ENCODE data around the gene TBX21.

DNA sequence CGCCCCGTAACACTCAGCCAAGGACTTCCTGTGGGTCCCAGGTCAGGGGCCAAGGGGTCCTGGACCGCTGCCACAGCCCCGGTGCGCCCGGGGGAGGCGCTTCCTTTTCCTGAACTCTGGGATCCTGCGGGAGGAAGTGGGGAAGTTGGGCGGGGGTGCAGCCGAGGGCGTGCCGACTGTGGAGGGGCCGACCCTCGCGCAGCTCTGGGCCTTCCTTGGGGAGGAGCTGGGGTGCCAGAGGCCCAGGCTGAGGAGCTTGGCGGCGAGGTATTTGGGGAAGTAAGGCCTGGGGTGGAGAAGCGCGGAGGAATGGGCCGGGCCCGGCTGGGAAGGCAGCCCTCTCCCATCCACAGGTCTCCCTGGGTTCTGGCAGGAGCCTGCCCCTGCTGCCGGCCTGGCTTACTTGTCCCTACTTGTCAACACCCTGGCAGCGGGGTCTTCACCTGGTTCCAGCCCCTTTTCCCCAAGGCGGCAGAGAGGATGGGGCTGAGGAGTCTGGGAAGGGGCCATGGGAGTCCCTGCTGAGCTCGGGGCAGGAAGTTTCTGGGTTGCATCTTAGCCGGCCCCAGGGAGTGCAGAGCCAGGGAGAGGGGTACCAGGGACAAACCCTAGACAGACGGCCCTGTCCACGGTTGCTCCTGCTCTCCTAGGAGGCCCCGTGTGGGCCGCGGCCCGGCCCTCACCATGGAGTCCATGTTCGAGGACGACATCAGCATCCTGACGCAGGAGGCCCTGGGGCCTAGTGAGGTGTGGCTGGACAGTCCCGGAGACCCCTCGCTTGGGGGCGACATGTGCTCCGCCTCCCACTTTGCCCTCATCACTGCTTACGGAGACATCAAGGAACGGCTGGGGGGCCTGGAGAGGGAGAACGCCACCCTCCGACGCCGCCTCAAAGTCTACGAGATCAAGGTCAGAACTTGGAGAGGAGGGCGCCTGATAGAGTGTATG is 37.3 kb upstream of the TBX21 start:
- no peak for TF ChIP-seq BACH2 (CRISPR knock-in tag; IDR thresholded peaks at IDR 0.05; ENCODE audit: borderline replicate concordance)
- TF ChIP-seq, protein P1, sequence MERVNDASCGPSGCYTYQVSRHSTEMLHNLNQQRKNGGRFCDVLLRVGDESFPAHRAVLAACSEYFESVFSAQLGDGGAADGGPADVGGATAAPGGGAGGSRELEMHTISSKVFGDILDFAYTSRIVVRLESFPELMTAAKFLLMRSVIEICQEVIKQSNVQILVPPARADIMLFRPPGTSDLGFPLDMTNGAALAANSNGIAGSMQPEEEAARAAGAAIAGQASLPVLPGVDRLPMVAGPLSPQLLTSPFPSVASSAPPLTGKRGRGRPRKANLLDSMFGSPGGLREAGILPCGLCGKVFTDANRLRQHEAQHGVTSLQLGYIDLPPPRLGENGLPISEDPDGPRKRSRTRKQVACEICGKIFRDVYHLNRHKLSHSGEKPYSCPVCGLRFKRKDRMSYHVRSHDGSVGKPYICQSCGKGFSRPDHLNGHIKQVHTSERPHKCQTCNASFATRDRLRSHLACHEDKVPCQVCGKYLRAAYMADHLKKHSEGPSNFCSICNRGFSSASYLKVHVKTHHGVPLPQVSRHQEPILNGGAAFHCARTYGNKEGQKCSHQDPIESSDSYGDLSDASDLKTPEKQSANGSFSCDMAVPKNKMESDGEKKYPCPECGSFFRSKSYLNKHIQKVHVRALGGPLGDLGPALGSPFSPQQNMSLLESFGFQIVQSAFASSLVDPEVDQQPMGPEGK (CRISPR knock-in tag; IDR thresholded peaks at IDR 0.05; ENCODE audit: borderline replicate concordance) = no peak
- TF ChIP-seq SNAI2 (CRISPR knock-in tag; IDR thresholded peaks at IDR 0.05) = no peak
- TF ChIP-seq ZFP30 (CRISPR knock-in tag; IDR thresholded peaks at IDR 0.05) = no peak
- TF ChIP-seq, protein P2, sequence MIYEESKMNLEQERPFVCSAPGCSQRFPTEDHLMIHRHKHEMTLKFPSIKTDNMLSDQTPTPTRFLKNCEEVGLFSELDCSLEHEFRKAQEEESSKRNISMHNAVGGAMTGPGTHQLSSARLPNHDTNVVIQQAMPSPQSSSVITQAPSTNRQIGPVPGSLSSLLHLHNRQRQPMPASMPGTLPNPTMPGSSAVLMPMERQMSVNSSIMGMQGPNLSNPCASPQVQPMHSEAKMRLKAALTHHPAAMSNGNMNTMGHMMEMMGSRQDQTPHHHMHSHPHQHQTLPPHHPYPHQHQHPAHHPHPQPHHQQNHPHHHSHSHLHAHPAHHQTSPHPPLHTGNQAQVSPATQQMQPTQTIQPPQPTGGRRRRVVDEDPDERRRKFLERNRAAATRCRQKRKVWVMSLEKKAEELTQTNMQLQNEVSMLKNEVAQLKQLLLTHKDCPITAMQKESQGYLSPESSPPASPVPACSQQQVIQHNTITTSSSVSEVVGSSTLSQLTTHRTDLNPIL (CRISPR knock-in tag; IDR thresholded peaks at IDR 0.05; ENCODE audit: low read depth) = no peak
- TF ChIP-seq CSDC2 (CRISPR knock-in tag; IDR thresholded peaks at IDR 0.05) = no peak
- TF ChIP-seq ZFP3 (CRISPR knock-in tag; IDR thresholded peaks at IDR 0.05) = no peak
- TF ChIP-seq RARB (CRISPR knock-in tag; IDR thresholded peaks at IDR 0.05) = no peak
- no peak for TF ChIP-seq PPARA (CRISPR knock-in tag; IDR thresholded peaks at IDR 0.05; ENCODE audit: borderline replicate concordance)
- TF ChIP-seq ESRRG (CRISPR knock-in tag; IDR thresholded peaks at IDR 0.05) = no peak
- no peak for TF ChIP-seq GLIS3 (CRISPR knock-in tag; IDR thresholded peaks at IDR 0.05)
- TF ChIP-seq, protein P3, sequence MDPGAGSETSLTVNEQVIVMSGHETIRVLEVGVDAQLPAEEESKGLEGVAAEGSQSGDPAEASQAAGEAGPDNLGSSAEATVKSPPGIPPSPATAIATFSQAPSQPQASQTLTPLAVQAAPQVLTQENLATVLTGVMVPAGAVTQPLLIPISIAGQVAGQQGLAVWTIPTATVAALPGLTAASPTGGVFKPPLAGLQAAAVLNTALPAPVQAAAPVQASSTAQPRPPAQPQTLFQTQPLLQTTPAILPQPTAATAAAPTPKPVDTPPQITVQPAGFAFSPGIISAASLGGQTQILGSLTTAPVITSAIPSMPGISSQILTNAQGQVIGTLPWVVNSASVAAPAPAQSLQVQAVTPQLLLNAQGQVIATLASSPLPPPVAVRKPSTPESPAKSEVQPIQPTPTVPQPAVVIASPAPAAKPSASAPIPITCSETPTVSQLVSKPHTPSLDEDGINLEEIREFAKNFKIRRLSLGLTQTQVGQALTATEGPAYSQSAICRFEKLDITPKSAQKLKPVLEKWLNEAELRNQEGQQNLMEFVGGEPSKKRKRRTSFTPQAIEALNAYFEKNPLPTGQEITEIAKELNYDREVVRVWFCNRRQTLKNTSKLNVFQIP (CRISPR knock-in tag; IDR thresholded peaks at IDR 0.05; ENCODE audit: borderline replicate concordance, low read depth) = no peak
- TF ChIP-seq OSR1 (CRISPR knock-in tag; IDR thresholded peaks at IDR 0.05) = no peak
- TF ChIP-seq ARNTL (CRISPR knock-in tag; IDR thresholded peaks at IDR 0.05; ENCODE audit: borderline replicate concordance, low read depth) = no peak

Measured in SK-N-SH treated with all-trans-retinoic acid at 6 μM for 48 hours (cell line).